Pancreas (tissue), 10 donors: Measurements from ENCODE around the gene KHDRBS1. TPM values are rescaled to one million over a fixed set of nuclear protein-coding genes. Genes with fewer than 3 reads are reported as not detected.
"Not testable (repeated sequence)": the region's sequence is repeated elsewhere in the genome, so short reads cannot be mapped to it uniquely, and the experiment has no call there.

ENCODE experiments used
- ATAC-seq, 4 donors: fragments of 200-7000 bp; cut with Tn5 transposase; one replicate each; pipeline versions ENCODE4 v1.8.0 to v1.9.1; 2020; ENCODE audit warnings: mild to moderate bottlenecking in 4 of 4, moderate library complexity in 4 of 4
- DNase-seq, 6 donors: peaks; one replicate each; pipeline ENCODE4 v3.0.0-alpha.2; 2020
- FAIRE-seq: peaks from 2 replicates; lab custom pipeline; 2012; peaks lifted over from hg19 to GRCh38; lab: Jason Lieb, UNC
- H3K27ac ChIP-seq, 4 donors: fragments of 200-600 bp; sonication (generic); 1 replicate in 3 of 4; 2 replicates in 1 of 4; pipeline versions ENCODE4 v1.5.0 to v1.8.0; 2020
- H3K27me3 ChIP-seq, 4 donors: fragments of 200-600 bp; one replicate each; pipeline ENCODE4 v1.8.0; 2021
- H3K36me3 ChIP-seq, 3 donors: fragments of 200-600 bp; sonication (generic) in 1 of 3; one replicate each; pipeline versions ENCODE4 v1.5.0 to v1.8.0; 2020 to 2021
- H3K4me1 ChIP-seq, 3 donors: fragments of 200-600 bp; one replicate each; pipeline ENCODE4 v1.8.0; 2021
- H3K4me3 ChIP-seq, 4 donors: fragments of 200-600 bp; sonication (generic) in 2 of 4; one replicate each; pipeline versions ENCODE4 v1.5.0 to v1.8.0; 2020 to 2021
- H3K9me3 ChIP-seq, 4 donors: fragments of 200-600 bp; one replicate each; pipeline ENCODE4 v1.8.0; 2021
- CTCF ChIP-seq, 4 donors: fragments of 200-600 bp; sonication (generic) in 3 of 4; IDR thresholded peaks; one replicate each; pipeline versions ENCODE4 v1.5.0 to v1.8.0; 2021; ENCODE audit warnings: antibody characterized with exemption in 4 of 4
- WGBS, 2 donors: extraction: QIAGEN DNeasy Blood & Tissue Kit; methylation state at CpG; one replicate each; pipeline ENCODE4 v1.1.7; 2013; 5-methylcytosine and 5-hydroxymethylcytosine counted together
- intact Hi-C, 3 donors: fragments of 100-400 bp; cut with DNase I; formaldehyde crosslinking; loops; one replicate each; pipeline versions ENCODE4 v1.11.1 to v1.14.2; 2022
- polyA plus RNA-seq, 2 donors: library from polyadenylated mRNA; stranded (reverse); fragments of 200-250 nt; gene quantifications; one replicate each; pipeline ENCODE4 v1.2.3, GENCODE V29; 2013
- total RNA-seq, 6 donors: library from RNA; stranded (reverse); fragmentation: NEBNext Ultra II Directional in 4 of 6; extraction: Animal tissue kit (Norgen Biotek cat#: 25700) in 4 of 6; gene quantifications; one replicate each; pipeline versions ENCODE4 v1.2.1 to v1.2.4, GENCODE V29; 2021 to 2023
- donor health status: healthy with polysubstance abuse.
- donor health status: DM: no; HTN: no; CAD: no; lungs with moderate emphysema.
- donor health status: DM: no; HTN: no; CAD: no.
- donor health status: control.
- donor health status: control.
- donor health status: Bipolar disorder and iron deficiency.
- donor health status: DM: yes; HTN: yes; CAD: no.
- donor health status: DM: no; HTN: no; CAD: no.
- donor health status: DM: no; HTN: no; CAD: no.
- donor health status: DM: yes; HTN: yes; CAD: no.

KHDRBS1 gene
- total and polyA plus RNA-seq, 8 donors: 22.8 to 56.7 (median 41.2) TPM

DNA sequence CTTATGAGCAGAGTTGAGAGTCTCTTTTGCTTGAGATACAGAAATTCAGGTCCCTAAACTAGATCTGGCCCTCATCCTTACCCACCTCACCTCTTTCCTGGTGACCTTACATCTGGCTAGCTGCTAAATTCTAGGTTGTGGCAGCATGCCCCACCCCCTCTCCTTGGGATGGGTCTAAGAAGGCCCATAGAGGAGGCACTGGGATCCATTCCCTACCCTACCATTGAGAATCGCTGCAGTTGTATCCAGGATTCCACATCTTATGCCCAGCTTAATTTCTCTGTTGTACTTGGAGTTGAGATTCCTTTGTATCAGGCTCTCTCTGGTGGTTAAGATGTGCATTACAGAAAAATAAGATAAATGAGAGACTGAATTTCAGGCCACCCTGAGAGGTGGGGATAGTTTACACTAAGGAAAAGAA, 49.6 kb downstream of the KHDRBS1 start:
- Histone ChIP-seq H3K4me3 (no peak overlapping the region), H3K9me3 (no peaks in the 10 kb centered on the region), H3K27ac (peak overlapping the region in 1 of 4 donors; percentile 29), H3K27me3 (no peaks in the 10 kb centered on the region), H3K36me3 (peaks cover 0 to 23% (median 0%) of the 10 kb centered on the region in 3 donors), H3K4me1 (peaks cover 0 to 9% (median 0%) of the 10 kb centered on the region in 3 donors)
- intact Hi-C loops: no loop called here
- DNase-seq (no peak), ATAC-seq (peak; percentile 48 to 70 (median 65)), FAIRE-seq (no peak)
- TF ChIP-seq CTCF (IDR thresholded peaks at IDR 0.05): peak in 2 of 4 donors; percentile 18 to 33
- WGBS, 2 donors: 13 to 36% methylated on average over 1 of the region's 1 CpG

GRCh38 chr1:32065613-32066488, 52.2 kb downstream of the KHDRBS1 start:
- intact Hi-C loops: not testable (repeated sequence)

GRCh38 chr1:32066489-32066873, 52.8 kb downstream of the KHDRBS1 start:
- H3K9me3 ChIP-seq: no peaks in the 10 kb centered on the region
- H3K36me3 ChIP-seq: no peaks in the 10 kb centered on the region
- H3K4me3 ChIP-seq: no peak overlapping the region
- DNase-seq (peak in 3 of 6 donors; percentile 21 to 60 (median 26)), ATAC-seq (peak in 3 of 4 donors; percentile 50 to 60 (median 59)), FAIRE-seq (no peak)
- 12 to 15% methylated on average over 4 of the region's 4 CpGs for WGBS, 2 donors
- no peak overlapping the region for H3K27ac ChIP-seq
- intact Hi-C loops: no loop called here
- H3K27me3 ChIP-seq: no peaks in the 10 kb centered on the region
- peaks cover 0 to 9% (median 0%) of the 10 kb centered on the region in 3 donors for H3K4me1 ChIP-seq
- no peak for TF ChIP-seq CTCF (IDR thresholded peaks at IDR 0.05)

More at GRCh38 chr1:32065613-32066488, 52.2 kb downstream of the KHDRBS1 start:
- H3K4me1 ChIP-seq, FAIRE-seq, H3K4me3 ChIP-seq, H3K36me3 ChIP-seq, H3K9me3 ChIP-seq, ATAC-seq, DNase-seq, H3K27ac ChIP-seq, H3K27me3 ChIP-seq: not testable (repeated sequence)
- 69 to 76% methylated on average over 21 of the region's 21 CpGs for WGBS, 2 donors

DNA sequence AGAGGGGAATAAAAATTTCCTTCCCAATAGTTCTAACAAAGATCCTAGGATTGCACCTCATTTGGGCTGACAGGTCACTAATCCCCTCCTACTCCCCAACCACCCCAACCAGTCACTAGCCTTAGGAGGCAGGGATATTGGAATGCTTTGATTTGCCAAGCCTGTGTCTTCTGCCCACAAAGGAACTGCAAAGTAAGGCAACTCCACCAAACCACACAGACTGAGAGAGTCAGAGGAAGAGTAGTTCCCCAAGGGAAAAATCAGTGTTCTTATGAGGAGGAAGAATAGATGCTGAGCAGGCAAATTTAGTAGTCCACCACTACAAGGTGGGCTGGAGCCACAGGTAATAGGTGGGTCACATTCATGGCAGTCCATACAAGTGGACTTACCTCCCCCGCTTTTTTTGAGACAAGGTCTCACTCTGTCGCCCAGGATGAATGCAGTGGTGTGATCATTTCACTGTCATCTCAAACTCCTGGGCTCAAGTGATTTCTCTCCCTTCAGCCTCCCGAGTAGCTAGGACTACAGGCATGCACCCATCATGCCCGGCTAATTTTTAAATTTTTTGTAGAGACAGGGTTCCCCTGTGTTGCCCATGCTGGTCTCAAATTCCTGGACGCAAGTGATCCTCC, 55.4 kb downstream of the KHDRBS1 start:
- intact Hi-C loops: no loop called here
- Histone ChIP-seq H3K27ac (no peak overlapping the region), H3K4me1 (peaks cover 0 to 18% (median 0%) of the 10 kb centered on the region in 3 donors), H3K36me3 (no peaks in the 10 kb centered on the region), H3K9me3 (no peaks in the 10 kb centered on the region), H3K4me3 (no peak overlapping the region), H3K27me3 (no peaks in the 10 kb centered on the region)
- DNase-seq (no peak), FAIRE-seq (no peak), ATAC-seq (no peak)
- TF ChIP-seq CTCF (IDR thresholded peaks at IDR 0.05): no peak
- WGBS, 2 donors: 55 to 61% methylated on average over 5 of the region's 5 CpGs

GRCh38 chr1:32071758-32072621, 58.3 kb downstream of the KHDRBS1 start:
- intact Hi-C loops: no loop called here
- Histone ChIP-seq H3K9me3 (no peaks in the 10 kb centered on the region), H3K4me1 (peaks cover 0 to 10% (median 0%) of the 10 kb centered on the region in 3 donors), H3K27me3 (no peaks in the 10 kb centered on the region), H3K27ac (peak overlapping the region; percentile 29 to 91 (median 68)), H3K36me3 (peaks cover 0 to 5% (median 0%) of the 10 kb centered on the region in 3 donors), H3K4me3 (peak overlapping the region; percentile 67 to 85 (median 80))
- ATAC-seq (no peak), DNase-seq (no peak), FAIRE-seq (no peak)
- TF ChIP-seq CTCF (IDR thresholded peaks at IDR 0.05): no peak
- WGBS, 2 donors: 16 to 17% methylated on average over 14 of the region's 14 CpGs
